B cell (primary cell): ENCODE measurements around the gene INA. TPM values are rescaled to one million over a fixed set of nuclear protein-coding genes. Genes with fewer than 3 reads are reported as not detected.
"Not testable (repeated sequence)": the region's sequence is repeated elsewhere in the genome, so short reads cannot be mapped to it uniquely, and the experiment has no call there.

Experiments used
- ATAC-seq: fragments of 200-7000 bp; cut with Tn5 transposase; one replicate; pipeline ENCODE4 v1.10.0; 2021; ENCODE audit warnings: low read depth, mild to moderate bottlenecking, moderate number of reproducible peaks, moderate library complexity
- CTCF ChIA-PET: fragments of 350-600 bp; sonication (Branson Sonifier 250); formaldehyde crosslinking; loops from one replicate; lab custom pipeline; 2021; ENCODE audit warnings: antibody characterized with exemption, inconsistent platforms; lab: Charles Lee
- POLR2A ChIA-PET: fragments of 350-600 bp; sonication (Branson Sonifier 250); formaldehyde crosslinking; loops from one replicate; lab custom pipeline; 2021; ENCODE audit warnings: antibody characterized with exemption; lab: Charles Lee
- DNase-seq: peaks from one replicate; pipeline ENCODE4 v3.0.0; 2013
- H2AFZ ChIP-seq: 2 replicates; pipeline ENCODE4 v1.6.1; 2012; ENCODE audit warnings: mild to moderate bottlenecking, low read depth, low read length; ENCODE audit not compliant: insufficient read depth, poor library complexity, severe bottlenecking
- H3K27ac ChIP-seq, 2 donors: 1 replicate in 1 of 2; 2 replicates in 1 of 2; pipeline ENCODE4 v1.5.1; 2012 to 2013; ENCODE audit warnings: low read length in 2 of 2, mild to moderate bottlenecking in 2 of 2, moderate library complexity in 1 of 2
- H3K27me3 ChIP-seq, 4 experiments: fragments of 200-600 bp in 1 of 4; sonication (generic) in 1 of 4; replicated peaks in 1 of 4; 1 replicate in 2 of 4; 2 replicates in 2 of 4; pipeline versions ENCODE4 v1.6.1 to v1.7.0; 2013 to 2016; ENCODE audit warnings: low read length in 3 of 4, mild to moderate bottlenecking in 2 of 4, mixed read lengths in 1 of 4, moderate library complexity in 1 of 4; ENCODE audit not compliant: insufficient read depth in 4 of 4, control insufficient read depth in 3 of 4; ENCODE audit errors: control extremely low read depth in 1 of 4
- H3K36me3 ChIP-seq, 2 experiments: replicated peaks in 1 of 2; 1 replicate in 1 of 2; 2 replicates in 1 of 2; pipeline versions ENCODE4 v1.6.1 to v1.7.1; 2013; ENCODE audit warnings: low read length in 1 of 2; ENCODE audit not compliant: insufficient read depth in 2 of 2, control insufficient read depth in 1 of 2; ENCODE audit errors: control extremely low read depth in 1 of 2, extremely low read depth in 1 of 2
- H3K4me1 ChIP-seq, 2 donors: fragments of 200-600 bp in 1 of 2; sonication (generic) in 1 of 2; 1 replicate in 1 of 2; 2 replicates in 1 of 2; pipeline versions ENCODE4 v1.5.1 to v1.6.1; 2013 to 2017; ENCODE audit warnings: low read length in 2 of 2; ENCODE audit not compliant: control insufficient read depth in 2 of 2, insufficient read depth in 2 of 2
- H3K4me2 ChIP-seq: replicated peaks from 2 replicates; pipeline ENCODE3; 2012; ENCODE audit warnings: mild to moderate bottlenecking, low read depth, low read length; ENCODE audit not compliant: poor library complexity, severe bottlenecking
- H3K4me3 ChIP-seq, 5 experiments: fragments of 200-600 bp in 1 of 5; sonication (generic) in 1 of 5; 1 replicate in 3 of 5; 2 replicates in 2 of 5; pipeline versions ENCODE4 v1.5.1 to v1.7.0; 2011 to 2016; ENCODE audit warnings: low read length in 4 of 5, mild to moderate bottlenecking in 4 of 5, low read depth in 2 of 5, control low read depth in 1 of 5, moderate library complexity in 1 of 5; ENCODE audit not compliant: insufficient read depth in 1 of 5; ENCODE audit errors: control extremely low read depth in 1 of 5, extremely low read depth in 1 of 5
- H3K79me2 ChIP-seq: fragments of 200-600 bp; sonication (generic); one replicate; pipeline ENCODE4 v1.6.0; 2016; ENCODE audit warnings: low read length; ENCODE audit not compliant: control insufficient read depth, insufficient read depth
- H3K9ac ChIP-seq: fragments of 200-600 bp; sonication (generic); 2 replicates; pipeline ENCODE4 v1.6.1; 2017; ENCODE audit warnings: mild to moderate bottlenecking, low read length, moderate library complexity
- H3K9me3 ChIP-seq, 3 donors: one replicate each; pipeline versions ENCODE4 v1.6.1 to v1.7.1; 2013; ENCODE audit warnings: low read length in 2 of 3; ENCODE audit not compliant: control insufficient read depth in 2 of 3, insufficient read depth in 1 of 3; ENCODE audit errors: control extremely low read depth in 1 of 3
- H4K20me1 ChIP-seq: 2 replicates; pipeline ENCODE4 v1.6.0; 2012; ENCODE audit warnings: mild to moderate bottlenecking, low read length; ENCODE audit not compliant: insufficient read depth, control insufficient read depth, poor library complexity, severe bottlenecking
- H3K27ac Mint-ChIP-seq: one replicate; pipeline ENCODE4 v1.8.0; 2021; ENCODE audit warnings: mixed read lengths
- H3K27me3 Mint-ChIP-seq: one replicate; pipeline ENCODE4 v1.8.0; 2021; ENCODE audit warnings: mixed read lengths
- H3K4me1 Mint-ChIP-seq: one replicate; pipeline ENCODE4 v1.8.0; 2021; ENCODE audit warnings: mixed read lengths
- H3K4me3 Mint-ChIP-seq: one replicate; pipeline ENCODE4 v1.8.0; 2021; ENCODE audit warnings: mixed read lengths
- H3K9me3 Mint-ChIP-seq: one replicate; pipeline ENCODE4 v1.8.0; 2022; ENCODE audit warnings: mixed read lengths; ENCODE audit not compliant: insufficient read depth
- CTCF ChIP-seq: fragments of 200-600 bp; IDR thresholded peaks from one replicate; pipeline ENCODE4 v1.8.0; 2022; ENCODE audit warnings: antibody characterized with exemption, mild to moderate bottlenecking
- EZH2 ChIP-seq: IDR thresholded peaks from 2 replicates; pipeline ENCODE4 v1.6.1; 2012; ENCODE audit warnings: borderline replicate concordance, low read depth, mild to moderate bottlenecking, moderate library complexity, low read length; ENCODE audit not compliant: insufficient read depth, poor library complexity, severe bottlenecking
- WGBS: methylation state at CpG from one replicate; pipeline ENCODE4 v1.1.5; 2013; ENCODE audit warnings: missing lambda C conversion rate; ENCODE audit not compliant: insufficient coverage; 5-methylcytosine and 5-hydroxymethylcytosine counted together
- intact Hi-C: fragments of 100-400 bp; cut with micrococcal nuclease; formaldehyde crosslinking; loops from one replicate; pipeline ENCODE4 v1.10.0; 2022
- polyA plus RNA-seq: library from polyadenylated mRNA; depleted of rRNA; stranded (reverse); fragments of >200 nt; gene quantifications from 2 replicates; pipeline ENCODE4 v1.2.3, GENCODE V29; 2012
- total RNA-seq, 2 donors: library from RNA; stranded (reverse); fragments of 120-200 nt in 1 of 2; gene quantifications; 1 replicate in 1 of 2; 2 replicates in 1 of 2; pipeline versions ENCODE4 v1.2.3 to v1.2.4, GENCODE V29; 2013 to 2022

The INA gene
- total and polyA plus RNA-seq, 2 donors (not counting 1 experiment from before 2014, with no cell fraction given) = 0.03 TPM; not detected in 1

- H3K79me2 ChIP-seq = no peaks in the 10 kb centered on the region
- Mint-ChIP-seq H3K27me3 (peaks cover 20% of the 10 kb centered on the region), H3K27ac (no peak overlapping the region), H3K4me1 (no peaks in the 10 kb centered on the region), H3K9me3 (peaks cover 9% of the 10 kb centered on the region), H3K4me3 (no peak overlapping the region)
- H4K20me1 ChIP-seq = no peaks in the 10 kb centered on the region
- H2AFZ ChIP-seq = no peak overlapping the region
- H3K4me3 ChIP-seq = no peak overlapping the region
- H3K27me3 ChIP-seq = peaks cover 0 to 6% (median 0%) of the 10 kb centered on the region in 4 experiments
- H3K9me3 ChIP-seq = peaks cover 0 to 9% (median 4%) of the 10 kb centered on the region in 3 donors
- no peak overlapping the region for H3K4me2 ChIP-seq
- DNase-seq (no peak), ATAC-seq (no peak)
- no peak overlapping the region for H3K9ac ChIP-seq
- no peak overlapping the region for H3K27ac ChIP-seq
- POLR2A ChIA-PET = no interaction called here
- CTCF ChIA-PET = no interaction called here
- intact Hi-C loops = no loop called here
- no peak for TF ChIP-seq EZH2
- TF ChIP-seq CTCF = no peak
- no peaks in the 10 kb centered on the region for H3K4me1 ChIP-seq
- H3K36me3 ChIP-seq = no peaks in the 10 kb centered on the region
Measured at GRCh38 chr10:103257812-103258211, 19.1 kb upstream of the INA start.

GRCh38 chr10:103258928-103259327 lies 18.0 kb upstream of the INA start:
- H3K4me1 ChIP-seq, H3K27ac ChIP-seq, H2AFZ ChIP-seq, H3K9ac ChIP-seq, H3K4me2 ChIP-seq, ATAC-seq, H3K4me3 ChIP-seq, H3K9me3 ChIP-seq, H3K27ac Mint-ChIP-seq, CTCF ChIA-PET, DNase-seq, H3K9me3 Mint-ChIP-seq, intact Hi-C loops, H3K4me3 Mint-ChIP-seq, H4K20me1 ChIP-seq, H3K36me3 ChIP-seq, POLR2A ChIA-PET, H3K79me2 ChIP-seq, H3K4me1 Mint-ChIP-seq: not testable (repeated sequence)
- H3K27me3 Mint-ChIP-seq = peaks cover 29% of the 10 kb centered on the region
- 92% methylated on average over 2 of the region's 4 CpGs for WGBS
- H3K27me3 ChIP-seq = peaks cover 0 to 14% (median 2%) of the 10 kb centered on the region in 4 experiments
